OCI-LY1 (cell line): Measurements from ENCODE around the gene RERE.

Source experiments
- EZH2 ChIP-seq: fragments of 200-600 bp; sonication (generic), shearing (Covaris generic); IDR thresholded peaks from 2 replicates; pipeline ENCODE4 v1.8.0; 2017; ENCODE audit warnings: borderline replicate concordance, mixed run types, mild to moderate bottlenecking, antibody characterized with exemption, low read length, moderate library complexity, mixed read lengths
- TF ChIP-seq, protein P1 (sequence below): fragments of 200-600 bp; sonication (generic), shearing (Covaris generic); IDR thresholded peaks from 2 replicates; pipeline ENCODE4 v1.5.1; 2017; ENCODE audit warnings: mild to moderate bottlenecking, antibody characterized with exemption, low read length, moderate library complexity, mixed read lengths

DNA sequence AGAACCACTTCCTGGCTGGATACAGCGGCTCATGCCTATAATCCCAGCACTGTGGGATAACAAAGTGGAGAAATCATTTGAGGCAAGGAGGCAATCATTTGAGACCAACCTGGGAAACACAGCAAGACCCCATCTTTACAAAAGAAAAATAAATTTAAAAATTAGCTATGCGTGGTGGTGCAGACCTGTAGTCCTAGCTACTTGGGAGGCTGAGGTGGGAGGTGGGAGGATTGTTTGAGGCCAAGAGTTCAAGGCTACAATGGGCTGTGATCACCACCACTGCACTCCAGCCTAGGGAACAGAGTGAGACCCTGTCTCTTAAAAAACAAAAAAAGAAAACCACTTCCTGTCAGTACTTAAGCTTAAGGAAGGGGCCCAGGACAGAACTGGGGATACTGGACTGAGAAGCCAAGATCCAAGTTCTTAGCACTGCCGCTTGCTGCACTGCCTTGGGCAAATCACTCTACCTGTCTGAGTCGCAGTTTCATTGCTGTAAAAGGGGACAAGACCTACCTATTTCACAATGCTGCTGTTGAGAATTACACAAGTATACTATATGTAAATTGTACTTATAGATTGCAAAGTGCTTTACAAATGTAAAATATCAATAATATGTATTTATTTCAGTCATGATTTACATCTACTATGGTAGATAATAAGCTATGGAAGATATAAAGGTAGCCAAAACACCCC, 154.9 kb downstream of the RERE start:
- TF ChIP-seq, protein P1, sequence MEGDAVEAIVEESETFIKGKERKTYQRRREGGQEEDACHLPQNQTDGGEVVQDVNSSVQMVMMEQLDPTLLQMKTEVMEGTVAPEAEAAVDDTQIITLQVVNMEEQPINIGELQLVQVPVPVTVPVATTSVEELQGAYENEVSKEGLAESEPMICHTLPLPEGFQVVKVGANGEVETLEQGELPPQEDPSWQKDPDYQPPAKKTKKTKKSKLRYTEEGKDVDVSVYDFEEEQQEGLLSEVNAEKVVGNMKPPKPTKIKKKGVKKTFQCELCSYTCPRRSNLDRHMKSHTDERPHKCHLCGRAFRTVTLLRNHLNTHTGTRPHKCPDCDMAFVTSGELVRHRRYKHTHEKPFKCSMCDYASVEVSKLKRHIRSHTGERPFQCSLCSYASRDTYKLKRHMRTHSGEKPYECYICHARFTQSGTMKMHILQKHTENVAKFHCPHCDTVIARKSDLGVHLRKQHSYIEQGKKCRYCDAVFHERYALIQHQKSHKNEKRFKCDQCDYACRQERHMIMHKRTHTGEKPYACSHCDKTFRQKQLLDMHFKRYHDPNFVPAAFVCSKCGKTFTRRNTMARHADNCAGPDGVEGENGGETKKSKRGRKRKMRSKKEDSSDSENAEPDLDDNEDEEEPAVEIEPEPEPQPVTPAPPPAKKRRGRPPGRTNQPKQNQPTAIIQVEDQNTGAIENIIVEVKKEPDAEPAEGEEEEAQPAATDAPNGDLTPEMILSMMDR, result no peak
- TF ChIP-seq EZH2, result no peak
